ENCODE results near the gene XRN1.

The XRN1 gene

DNA sequence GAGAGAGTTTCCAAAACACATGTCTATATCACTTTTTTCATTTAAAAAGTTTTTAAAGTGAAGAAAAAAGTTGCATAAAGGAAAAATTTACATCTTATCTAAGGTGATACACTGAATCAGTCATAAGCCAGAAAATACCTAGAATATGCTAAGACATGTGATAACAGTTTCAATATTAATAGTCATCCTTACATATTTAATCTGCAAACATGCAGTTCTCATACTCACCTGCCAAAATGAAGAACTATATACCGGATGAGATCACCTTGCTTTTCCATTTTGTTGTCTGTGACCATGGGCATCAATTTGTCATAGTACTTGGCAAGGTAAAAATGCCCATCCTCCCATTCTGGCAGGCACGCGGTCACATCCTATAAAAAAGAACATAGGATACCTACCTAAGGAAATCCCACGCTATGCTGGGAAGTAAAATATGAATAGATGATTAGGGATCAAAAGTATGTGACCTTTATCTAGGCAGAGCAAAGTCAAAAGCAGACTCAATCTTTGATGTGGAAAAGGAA is 37.1 kb upstream of the XRN1 start:
- DNase-seq (ENCODE audit: low read depth), result no peak
- no peak overlapping the region for H3K4me3 ChIP-seq (ENCODE audit: low read depth, low read length)
- TF ChIP-seq MAX (IDR thresholded peaks at IDR 0.05; ENCODE audit: low read depth, low read length), result no peak
- no peak for TF ChIP-seq POLR2A (IDR thresholded peaks at IDR 0.05; ENCODE audit: extremely low read depth, insufficient read length)
- no peak for TF ChIP-seq CTCF (IDR thresholded peaks at IDR 0.05; ENCODE audit: low read depth, low read length)
- no peak for TF ChIP-seq MYC (IDR thresholded peaks at IDR 0.05; ENCODE audit: low read depth, low read length)

DNA sequence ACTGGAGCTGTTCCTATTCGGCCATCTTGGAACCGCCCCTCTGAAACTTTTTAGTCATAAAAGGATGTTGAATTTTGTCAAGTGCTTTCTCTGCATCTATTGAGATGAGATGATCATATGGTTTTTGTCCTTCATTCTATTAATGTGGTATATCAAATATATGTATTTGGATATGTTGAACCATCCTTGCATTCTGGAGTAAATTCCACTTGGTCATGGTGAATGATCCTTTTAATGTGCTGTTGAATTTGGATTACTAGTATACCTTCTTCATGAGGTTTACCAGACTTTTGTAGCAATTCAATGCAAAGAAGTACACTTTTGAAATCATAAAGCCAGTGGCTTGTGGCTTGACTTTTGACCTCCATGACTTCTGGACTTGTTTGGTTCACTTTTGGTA is 33.4 kb upstream of the XRN1 start:
- no peak overlapping the region for H3K4me3 ChIP-seq (ENCODE audit: low read depth, low read length)
- DNase-seq (ENCODE audit: low read depth), result no peak
- no peak for TF ChIP-seq MAX (IDR thresholded peaks at IDR 0.05; ENCODE audit: low read depth, low read length)
- TF ChIP-seq CTCF (IDR thresholded peaks at IDR 0.05; ENCODE audit: low read depth, low read length), result no peak

DNA sequence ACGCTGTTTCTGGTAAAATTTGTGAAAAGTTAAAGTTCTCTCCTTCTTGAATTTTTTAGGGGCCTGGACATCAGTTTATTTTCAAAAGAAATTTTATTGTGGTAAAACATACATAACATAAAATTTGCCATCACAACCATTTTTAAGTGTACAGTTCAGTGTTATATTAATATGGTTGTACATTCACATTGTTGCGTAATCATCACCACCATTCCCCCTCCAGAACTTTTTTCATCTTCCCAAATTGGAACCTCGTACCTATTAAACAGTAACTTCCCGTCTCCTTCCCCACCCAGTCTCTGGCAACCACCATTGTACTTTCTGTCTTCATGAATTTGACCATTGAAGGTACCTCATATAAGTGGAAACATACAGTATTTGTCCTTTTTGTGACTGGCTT is 23.0 kb upstream of the XRN1 start:
- no peak for TF ChIP-seq CTCF (IDR thresholded peaks at IDR 0.05; ENCODE audit: low read depth, low read length)

DNA sequence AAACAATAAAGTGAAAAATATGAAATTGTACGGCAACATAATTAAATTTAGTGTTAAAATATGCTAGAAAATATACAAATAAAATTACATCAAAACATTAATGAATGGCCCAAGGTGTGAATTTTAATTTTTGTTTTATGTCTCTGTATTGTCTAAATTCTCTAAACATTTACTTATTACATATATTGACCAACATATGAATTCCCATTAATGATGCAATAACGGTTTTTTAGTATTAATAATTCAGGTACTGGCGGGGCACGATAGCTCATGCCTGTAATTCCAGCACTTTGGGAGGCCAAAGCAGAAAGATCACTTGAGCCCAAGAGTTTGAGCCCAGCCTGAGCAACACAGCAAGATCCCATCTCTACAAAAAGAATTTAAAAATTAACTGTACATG is 20.6 kb upstream of the XRN1 start:
- no peak for DNase-seq (ENCODE audit: low read depth)
- TF ChIP-seq CTCF (IDR thresholded peaks at IDR 0.05; ENCODE audit: low read depth, low read length), result no peak
- no peak for TF ChIP-seq MYC (IDR thresholded peaks at IDR 0.05; ENCODE audit: low read depth, low read length)
- no peak for TF ChIP-seq MAX (IDR thresholded peaks at IDR 0.05; ENCODE audit: low read depth, low read length)
- no peak for TF ChIP-seq POLR2A (IDR thresholded peaks at IDR 0.05; ENCODE audit: extremely low read depth, insufficient read length)
- H3K4me3 ChIP-seq (ENCODE audit: low read depth, low read length), result no peak overlapping the region

More for the DNA sequence above, 23.0 kb upstream of the XRN1 start:
- no peak overlapping the region for H3K4me3 ChIP-seq (ENCODE audit: low read depth, low read length)
- no peak for DNase-seq (ENCODE audit: low read depth)

GRCh38 chr3:142467768-142468167 is 19.9 kb upstream of the XRN1 start:
- DNase-seq (ENCODE audit: low read depth), result no peak
- TF ChIP-seq POLR2A (IDR thresholded peaks at IDR 0.05; ENCODE audit: extremely low read depth, insufficient read length) (no peak), MAX (IDR thresholded peaks at IDR 0.05; ENCODE audit: low read depth, low read length) (no peak), MYC (IDR thresholded peaks at IDR 0.05; ENCODE audit: low read depth, low read length) (no peak), CTCF (IDR thresholded peaks at IDR 0.05; ENCODE audit: low read depth, low read length) (no peak)
- no peak overlapping the region for H3K4me3 ChIP-seq (ENCODE audit: low read depth, low read length)

DNA sequence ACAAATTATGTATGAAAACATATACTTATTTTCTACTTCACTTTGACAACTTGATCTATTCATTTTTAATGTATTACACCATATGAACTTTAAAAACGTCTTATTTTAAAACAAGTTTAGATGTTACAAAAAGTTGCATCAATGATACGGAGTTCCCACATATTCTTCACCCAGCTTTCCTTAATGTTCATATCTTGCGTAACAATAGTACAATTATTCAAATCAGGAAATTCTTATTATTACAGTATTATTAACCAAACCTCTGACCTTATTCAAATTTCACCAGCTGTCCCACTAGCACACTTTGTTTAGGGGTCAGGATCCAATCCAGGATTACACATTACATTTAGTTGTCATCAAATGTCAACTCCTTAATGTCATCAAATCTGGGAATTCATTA is 12.9 kb upstream of the XRN1 start:
- DNase-seq (ENCODE audit: low read depth), result no peak
- H3K4me3 ChIP-seq (ENCODE audit: low read depth, low read length), result no peak overlapping the region
- TF ChIP-seq MAX (IDR thresholded peaks at IDR 0.05; ENCODE audit: low read depth, low read length) (no peak), MYC (IDR thresholded peaks at IDR 0.05; ENCODE audit: low read depth, low read length) (no peak), CTCF (IDR thresholded peaks at IDR 0.05; ENCODE audit: low read depth, low read length) (no peak), POLR2A (IDR thresholded peaks at IDR 0.05; ENCODE audit: extremely low read depth, insufficient read length) (no peak)
